Loucy (cell line): ENCODE measurements around the gene MRPS2.
"Not testable (repeated sequence)": the region's sequence is repeated elsewhere in the genome, so short reads cannot be mapped to it uniquely, and the experiment has no call there.

ENCODE experiments used
- EZH2phosphoT487 ChIP-seq: fragments of 200-600 bp; IDR thresholded peaks from 2 replicates; pipeline ENCODE4 v1.6.1; 2018; ENCODE audit warnings: antibody characterized with exemption, mild to moderate bottlenecking, moderate library complexity, borderline replicate concordance
- TF ChIP-seq, protein P1 (sequence below): fragments of 200-600 bp; sonication (generic); conservative IDR thresholded peaks from 2 replicates; pipeline ENCODE4 v1.5.1; 2014; ENCODE audit warnings: mild to moderate bottlenecking, antibody characterized with exemption, low read length

DNA sequence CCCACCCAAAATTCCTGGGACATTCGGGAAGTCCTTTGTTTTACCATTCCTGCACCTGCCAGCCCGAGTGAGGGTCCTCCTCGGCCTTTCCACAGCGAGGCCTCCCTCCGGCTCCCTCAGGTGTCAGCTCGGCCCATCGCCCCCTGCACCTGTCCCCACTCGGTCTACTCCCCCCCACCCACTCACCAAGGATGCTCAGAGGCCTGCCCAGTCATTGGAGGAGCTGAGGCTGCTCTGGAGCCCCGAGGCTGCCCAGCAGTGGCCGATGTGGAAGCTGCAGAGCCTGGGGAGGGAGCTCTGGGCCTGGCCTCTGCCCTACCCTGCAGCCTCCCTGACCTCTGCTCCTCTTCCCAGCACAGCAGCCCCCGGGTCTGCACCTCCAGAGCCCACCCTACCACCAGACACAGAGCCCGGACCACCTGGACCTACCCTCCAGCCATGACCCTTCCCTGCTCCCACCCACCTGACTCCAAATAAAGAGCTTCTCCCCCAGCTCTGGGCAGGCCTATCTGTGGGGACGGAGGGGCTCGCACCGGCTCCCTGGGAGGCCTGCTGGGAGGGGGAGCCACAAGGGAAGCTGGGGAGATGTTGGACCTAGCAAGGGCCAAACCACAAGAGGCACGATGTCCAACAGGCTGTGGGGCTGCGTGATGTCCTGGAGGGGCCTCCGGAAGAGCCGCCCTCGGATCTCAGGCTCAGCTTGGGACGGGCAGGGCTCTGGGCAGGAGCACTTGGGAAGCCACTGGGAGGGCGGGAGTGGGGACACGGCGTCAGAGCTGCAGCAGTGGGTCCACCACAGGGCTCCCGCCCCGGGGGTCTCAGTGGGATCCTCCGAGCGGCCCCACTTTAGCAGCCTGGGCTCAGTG lies 49.2 kb downstream of the MRPS2 start:
- TF ChIP-seq, protein P1, sequence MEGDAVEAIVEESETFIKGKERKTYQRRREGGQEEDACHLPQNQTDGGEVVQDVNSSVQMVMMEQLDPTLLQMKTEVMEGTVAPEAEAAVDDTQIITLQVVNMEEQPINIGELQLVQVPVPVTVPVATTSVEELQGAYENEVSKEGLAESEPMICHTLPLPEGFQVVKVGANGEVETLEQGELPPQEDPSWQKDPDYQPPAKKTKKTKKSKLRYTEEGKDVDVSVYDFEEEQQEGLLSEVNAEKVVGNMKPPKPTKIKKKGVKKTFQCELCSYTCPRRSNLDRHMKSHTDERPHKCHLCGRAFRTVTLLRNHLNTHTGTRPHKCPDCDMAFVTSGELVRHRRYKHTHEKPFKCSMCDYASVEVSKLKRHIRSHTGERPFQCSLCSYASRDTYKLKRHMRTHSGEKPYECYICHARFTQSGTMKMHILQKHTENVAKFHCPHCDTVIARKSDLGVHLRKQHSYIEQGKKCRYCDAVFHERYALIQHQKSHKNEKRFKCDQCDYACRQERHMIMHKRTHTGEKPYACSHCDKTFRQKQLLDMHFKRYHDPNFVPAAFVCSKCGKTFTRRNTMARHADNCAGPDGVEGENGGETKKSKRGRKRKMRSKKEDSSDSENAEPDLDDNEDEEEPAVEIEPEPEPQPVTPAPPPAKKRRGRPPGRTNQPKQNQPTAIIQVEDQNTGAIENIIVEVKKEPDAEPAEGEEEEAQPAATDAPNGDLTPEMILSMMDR: not testable (repeated sequence)
- not testable (repeated sequence) for TF ChIP-seq EZH2phosphoT487
